ENCODE data around the gene RNF115.
"Not testable (repeated sequence)": the region's sequence is repeated elsewhere in the genome, so short reads cannot be mapped to it uniquely, and the experiment has no call there.

DNA sequence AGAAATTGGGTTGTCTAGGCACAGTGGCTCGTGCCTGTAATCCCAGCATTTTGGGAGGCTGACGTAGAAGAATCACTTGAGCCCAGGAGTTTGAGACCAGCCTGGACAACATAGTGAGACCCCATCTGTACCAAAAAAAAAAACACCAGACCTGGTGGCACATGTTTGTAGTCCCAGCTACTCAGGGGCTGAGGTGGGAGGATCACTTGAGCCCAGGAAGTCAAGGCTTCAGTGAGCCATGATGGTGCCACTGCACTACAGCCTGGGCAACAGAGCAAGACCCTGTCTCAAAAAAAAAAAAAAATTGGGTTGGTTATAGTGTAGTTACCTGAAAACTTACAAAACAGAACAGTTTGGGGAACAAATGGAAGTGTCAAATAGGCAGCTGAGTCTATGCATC, 6.9 kb upstream of the RNF115 start:
- TF ChIP-seq YY1 (IDR thresholded peaks at IDR 0.05; ENCODE audit: low read depth); CHD2 (IDR thresholded peaks at IDR 0.05; ENCODE audit: low read length, partially characterized antibody): not testable (repeated sequence)
